Measurements from ENCODE around the gene CILP2.

The CILP2 gene

GRCh38 chr19:19544954-19545591, 7.0 kb downstream of the CILP2 start:
- no peak for DNase-seq

- DNase-seq: no peak
Measured at GRCh38 chr19:19545707-19546106, 7.6 kb downstream of the CILP2 start.

- no peak for DNase-seq
Measured at GRCh38 chr19:19546751-19547162, 8.7 kb downstream of the CILP2 start.

GRCh38 chr19:19547674-19548336, 9.7 kb downstream of the CILP2 start:
- no peak for DNase-seq

- no peak for DNase-seq
Measured at GRCh38 chr19:19548915-19549759, 11.1 kb downstream of the CILP2 start.

GRCh38 chr19:19549804-19550464, 11.9 kb downstream of the CILP2 start:
- DNase-seq: no peak

- DNase-seq: no peak
Measured at GRCh38 chr19:19550485-19550929, 12.4 kb downstream of the CILP2 start.

- DNase-seq: no peak
Measured at GRCh38 chr19:19550972-19551852, 13.1 kb downstream of the CILP2 start.

GRCh38 chr19:19551853-19552192, 13.8 kb downstream of the CILP2 start:
- no peak for DNase-seq

GRCh38 chr19:19552798-19553197, 14.7 kb downstream of the CILP2 start:
- no peak for DNase-seq

GRCh38 chr19:19553670-19554069, 15.6 kb downstream of the CILP2 start:
- DNase-seq: no peak

- DNase-seq: no peak
Measured at GRCh38 chr19:19554074-19555023, 16.3 kb downstream of the CILP2 start.

- DNase-seq: no peak
Measured at GRCh38 chr19:19558055-19558454, 20.0 kb downstream of the CILP2 start.

- no peak for DNase-seq
Measured at GRCh38 chr19:19558636-19559035, 20.6 kb downstream of the CILP2 start.

GRCh38 chr19:19559931-19560330, 21.9 kb downstream of the CILP2 start:
- no peak for DNase-seq

GRCh38 chr19:19561946-19562664, 24.0 kb downstream of the CILP2 start:
- DNase-seq: no peak

- DNase-seq: no peak
Measured at GRCh38 chr19:19562665-19563347, 24.7 kb downstream of the CILP2 start.

GRCh38 chr19:19563348-19563848, 25.3 kb downstream of the CILP2 start:
- no peak for DNase-seq

GRCh38 chr19:19566306-19566705, 28.2 kb downstream of the CILP2 start:
- no peak for DNase-seq

- DNase-seq: no peak
Measured at GRCh38 chr19:19567391-19567790, 29.3 kb downstream of the CILP2 start.

Measured in cortex of kidney (tissue), 1 donor.